ENCODE results near the gene PARP15.
A peak's percentile ranks its signal among the peaks of the same experiment; 100 is the strongest.
"Not testable (repeated sequence)": the region's sequence is repeated elsewhere in the genome, so short reads cannot be mapped to it uniquely, and the experiment has no call there.

PARP15 gene

GRCh38 chr3:122646146-122646988 lies 68.9 kb downstream of the PARP15 start:
- no peaks in the 10 kb centered on the region for H3K9me3 ChIP-seq
- in situ Hi-C loops (cut with MboI; ENCODE audit: low sequenced_read_pairs) = no loop called here
- no peak overlapping the region for H3K4me3 ChIP-seq
- no peaks in the 10 kb centered on the region for H3K27me3 ChIP-seq (ENCODE audit: low read depth)
- peaks cover 10% of the 10 kb centered on the region for H3K4me1 ChIP-seq
- DNase-seq (ENCODE audit: low spot score in 2 of 2) = no peak
- no peaks in the 10 kb centered on the region for H3K36me3 ChIP-seq (replicated peaks)

- H3K9me3 ChIP-seq; H3K27me3 ChIP-seq (ENCODE audit: low read depth); H3K4me1 ChIP-seq; H3K4me3 ChIP-seq; in situ Hi-C loops (cut with MboI; ENCODE audit: low sequenced_read_pairs); H3K36me3 ChIP-seq (replicated peaks); DNase-seq (ENCODE audit: low spot score in 2 of 2): not testable (repeated sequence)
These were observed 73.9 kb downstream of the PARP15 start for GRCh38 chr3:122651233-122651907.

GRCh38 chr3:122651962-122652361 lies 74.5 kb downstream of the PARP15 start:
- H3K9me3 ChIP-seq; H3K4me1 ChIP-seq; DNase-seq (ENCODE audit: low spot score in 2 of 2); H3K27me3 ChIP-seq (ENCODE audit: low read depth); H3K4me3 ChIP-seq; in situ Hi-C loops (cut with MboI; ENCODE audit: low sequenced_read_pairs); H3K36me3 ChIP-seq (replicated peaks): not testable (repeated sequence)

DNA sequence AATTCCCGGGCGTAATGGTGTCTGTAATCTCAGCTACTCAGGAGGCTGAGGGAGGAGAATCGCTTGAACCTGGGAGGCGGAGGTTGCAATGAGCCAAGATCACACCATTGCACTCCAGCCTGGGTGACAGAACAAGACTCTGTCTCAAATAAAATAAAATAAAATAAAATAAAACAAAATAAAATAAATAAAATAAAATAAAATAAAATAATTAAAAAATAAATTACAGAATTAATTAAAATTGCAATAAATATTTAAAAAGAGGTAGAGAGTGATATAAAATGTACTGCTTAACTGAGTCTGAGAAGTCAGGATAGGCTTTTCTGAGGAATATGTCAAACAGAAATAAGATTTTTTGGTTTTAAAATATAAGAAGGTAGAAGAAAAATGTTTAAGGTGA lies 80.9 kb downstream of the PARP15 start:
- H3K36me3 ChIP-seq (replicated peaks); H3K27me3 ChIP-seq (ENCODE audit: low read depth); H3K9me3 ChIP-seq; H3K4me3 ChIP-seq; DNase-seq (ENCODE audit: low spot score in 2 of 2); H3K4me1 ChIP-seq; in situ Hi-C loops (cut with MboI; ENCODE audit: low sequenced_read_pairs): not testable (repeated sequence)

GRCh38 chr3:122660297-122660974 lies 83.0 kb downstream of the PARP15 start:
- DNase-seq (ENCODE audit: low spot score in 2 of 2) = peak in 1 of 2 experiments; percentile 49
- no peaks in the 10 kb centered on the region for H3K36me3 ChIP-seq (replicated peaks)
- in situ Hi-C loops (cut with MboI; ENCODE audit: low sequenced_read_pairs) = no loop called here
- H3K9me3 ChIP-seq = no peaks in the 10 kb centered on the region
- H3K4me1 ChIP-seq = no peaks in the 10 kb centered on the region
- H3K4me3 ChIP-seq = no peak overlapping the region
- H3K27me3 ChIP-seq (ENCODE audit: low read depth) = no peaks in the 10 kb centered on the region

- H3K4me3 ChIP-seq = no peak overlapping the region
These were observed 84.2 kb downstream of the PARP15 start for GRCh38 chr3:122661633-122662032.

GRCh38 chr3:122662505-122662904 lies 85.1 kb downstream of the PARP15 start:
- DNase-seq (ENCODE audit: low spot score in 2 of 2) = no peak
- Histone ChIP-seq H3K4me3 (no peak overlapping the region), H3K4me1 (no peaks in the 10 kb centered on the region), H3K9me3 (no peaks in the 10 kb centered on the region), H3K27me3 (ENCODE audit: low read depth) (no peaks in the 10 kb centered on the region), H3K36me3 (replicated peaks) (no peaks in the 10 kb centered on the region)
- in situ Hi-C loops (cut with MboI; ENCODE audit: low sequenced_read_pairs) = no loop called here

More at GRCh38 chr3:122661633-122662032, 84.2 kb downstream of the PARP15 start:
- Histone ChIP-seq H3K27me3 (ENCODE audit: low read depth) (no peaks in the 10 kb centered on the region), H3K4me1 (no peaks in the 10 kb centered on the region), H3K9me3 (no peaks in the 10 kb centered on the region), H3K36me3 (replicated peaks) (no peaks in the 10 kb centered on the region)
- no peak for DNase-seq (ENCODE audit: low spot score in 2 of 2)
- in situ Hi-C loops (cut with MboI; ENCODE audit: low sequenced_read_pairs) = no loop called here

- Histone ChIP-seq H3K4me3 (no peak overlapping the region), H3K36me3 (replicated peaks) (no peaks in the 10 kb centered on the region), H3K9me3 (no peaks in the 10 kb centered on the region), H3K27me3 (ENCODE audit: low read depth) (no peaks in the 10 kb centered on the region), H3K4me1 (no peaks in the 10 kb centered on the region)
- no peak for DNase-seq (ENCODE audit: low spot score in 2 of 2)
- in situ Hi-C loops (cut with MboI; ENCODE audit: low sequenced_read_pairs) = no loop called here
These were observed 87.9 kb downstream of the PARP15 start for GRCh38 chr3:122665226-122665786.

DNA sequence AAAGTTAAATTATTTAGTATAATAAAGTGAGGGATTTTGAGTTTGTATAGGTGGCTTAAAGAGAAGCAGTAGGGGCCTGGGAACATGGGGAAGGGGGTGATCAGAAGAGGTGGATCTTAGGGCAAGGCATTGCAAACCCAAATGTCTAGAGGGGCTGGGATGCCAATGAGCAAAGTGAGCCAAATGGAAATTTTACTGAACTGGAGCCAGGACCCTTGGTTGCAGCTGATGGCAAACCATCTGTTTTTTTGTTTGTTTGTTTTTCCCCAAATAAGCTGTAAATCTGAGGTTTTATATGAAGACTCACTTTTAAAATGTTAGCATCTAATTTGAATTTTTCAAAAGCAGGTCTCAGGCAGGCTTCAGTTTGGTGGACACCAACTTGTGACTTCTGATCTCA lies 88.4 kb downstream of the PARP15 start:
- Histone ChIP-seq H3K27me3 (ENCODE audit: low read depth) (no peaks in the 10 kb centered on the region), H3K9me3 (no peaks in the 10 kb centered on the region)

GRCh38 chr3:122668930-122669730 lies 91.7 kb downstream of the PARP15 start:
- Histone ChIP-seq H3K9me3 (no peaks in the 10 kb centered on the region), H3K27me3 (ENCODE audit: low read depth) (no peaks in the 10 kb centered on the region), H3K36me3 (replicated peaks) (no peaks in the 10 kb centered on the region), H3K4me1 (no peaks in the 10 kb centered on the region), H3K4me3 (no peak overlapping the region)
- in situ Hi-C loops (cut with MboI; ENCODE audit: low sequenced_read_pairs) = no loop called here
- no peak for DNase-seq (ENCODE audit: low spot score in 2 of 2)

More for the DNA sequence above, 88.4 kb downstream of the PARP15 start:
- in situ Hi-C loops (cut with MboI; ENCODE audit: low sequenced_read_pairs) = no loop called here
- no peak for DNase-seq (ENCODE audit: low spot score in 2 of 2)
- H3K36me3 ChIP-seq (replicated peaks) = no peaks in the 10 kb centered on the region
- H3K4me3 ChIP-seq = no peak overlapping the region
- H3K4me1 ChIP-seq = no peaks in the 10 kb centered on the region

GRCh38 chr3:122671553-122671952 lies 94.1 kb downstream of the PARP15 start:
- DNase-seq (ENCODE audit: low spot score in 2 of 2) = no peak
- H3K4me3 ChIP-seq = no peak overlapping the region
- in situ Hi-C loops (cut with MboI; ENCODE audit: low sequenced_read_pairs) = no loop called here
- no peaks in the 10 kb centered on the region for H3K4me1 ChIP-seq
- no peaks in the 10 kb centered on the region for H3K27me3 ChIP-seq (ENCODE audit: low read depth)
- no peaks in the 10 kb centered on the region for H3K9me3 ChIP-seq
- H3K36me3 ChIP-seq (replicated peaks) = no peaks in the 10 kb centered on the region

- Histone ChIP-seq H3K4me3 (no peak overlapping the region), H3K36me3 (replicated peaks) (no peaks in the 10 kb centered on the region), H3K4me1 (peaks cover 2% of the 10 kb centered on the region), H3K27me3 (ENCODE audit: low read depth) (no peaks in the 10 kb centered on the region), H3K9me3 (no peaks in the 10 kb centered on the region)
- in situ Hi-C loops (cut with MboI; ENCODE audit: low sequenced_read_pairs) = no loop called here
- DNase-seq (ENCODE audit: low spot score in 2 of 2) = no peak
These were observed 96.9 kb downstream of the PARP15 start for GRCh38 chr3:122674339-122674738.

GRCh38 chr3:122676759-122677158 lies 99.3 kb downstream of the PARP15 start:
- peak in 1 of 2 experiments; percentile 23 for DNase-seq (ENCODE audit: low spot score in 2 of 2)
- Histone ChIP-seq H3K36me3 (replicated peaks) (no peaks in the 10 kb centered on the region), H3K4me3 (no peak overlapping the region), H3K27me3 (ENCODE audit: low read depth) (no peaks in the 10 kb centered on the region), H3K4me1 (peaks cover 13% of the 10 kb centered on the region), H3K9me3 (no peaks in the 10 kb centered on the region)
- in situ Hi-C loops (cut with MboI; ENCODE audit: low sequenced_read_pairs) = loop anchor here (5.0 kb wide), 1 partner anchor 119 kb away; no protein-coding TSS in a partner anchor
